NCI-H446 (cell line): ENCODE data around the gene TNS3.
"Not testable (repeated sequence)": the region's sequence is repeated elsewhere in the genome, so short reads cannot be mapped to it uniquely, and the experiment has no call there.

Source experiments
- DNase-seq, 2 experiments: peaks; one replicate each; lab custom pipeline; 2025; lab: John Stamatoyannopoulos, UW

TNS3 gene

GRCh38 chr7:47282790-47283496 is 299.0 kb downstream of the TNS3 start:
- no peak for DNase-seq

GRCh38 chr7:47281966-47282643 is 299.8 kb downstream of the TNS3 start:
- no peak for DNase-seq

GRCh38 chr7:47281161-47281560 is 300.8 kb downstream of the TNS3 start:
- no peak for DNase-seq

- no peak for DNase-seq
Measured at GRCh38 chr7:47280114-47280513, 301.8 kb downstream of the TNS3 start.

GRCh38 chr7:47278043-47278442 is 303.9 kb downstream of the TNS3 start:
- no peak for DNase-seq

- DNase-seq = no peak
Measured at GRCh38 chr7:47277321-47277781, 304.6 kb downstream of the TNS3 start.

- no peak for DNase-seq
Measured at GRCh38 chr7:47273974-47274766, 307.7 kb downstream of the TNS3 start.

GRCh38 chr7:47273088-47273487 is 308.8 kb downstream of the TNS3 start:
- DNase-seq = no peak

GRCh38 chr7:47271749-47272148 is 310.2 kb downstream of the TNS3 start:
- DNase-seq = no peak

GRCh38 chr7:47268851-47269836 is 312.8 kb downstream of the TNS3 start:
- DNase-seq = no peak

- no peak for DNase-seq
Measured at GRCh38 chr7:47267346-47267745, 314.6 kb downstream of the TNS3 start.

- DNase-seq = no peak
Measured at GRCh38 chr7:47266799-47267198, 315.1 kb downstream of the TNS3 start.

GRCh38 chr7:47266131-47266706 is 315.7 kb downstream of the TNS3 start:
- DNase-seq = peak in 1 of 2 experiments; percentile 57

GRCh38 chr7:47265621-47266020 is 316.3 kb downstream of the TNS3 start:
- DNase-seq = no peak

GRCh38 chr7:47264021-47264651 is 317.8 kb downstream of the TNS3 start:
- no peak for DNase-seq

GRCh38 chr7:47262881-47263280 is 319.0 kb downstream of the TNS3 start:
- DNase-seq = no peak

GRCh38 chr7:47262160-47262559 is 319.8 kb downstream of the TNS3 start:
- not testable (repeated sequence) for DNase-seq

- DNase-seq = no peak
Measured at GRCh38 chr7:47260270-47260669, 321.6 kb downstream of the TNS3 start.

GRCh38 chr7:47259682-47260081 is 322.2 kb downstream of the TNS3 start:
- DNase-seq = no peak

GRCh38 chr7:47258798-47259197 is 323.1 kb downstream of the TNS3 start:
- DNase-seq = no peak

- no peak for DNase-seq
Measured at GRCh38 chr7:47256016-47256415, 325.9 kb downstream of the TNS3 start.
